Hepatocyte (in vitro differentiated cells): ENCODE results near the gene NUP214.

ENCODE experiments used
- CTCF ChIP-seq: fragments of 200-600 bp; sonication (generic); IDR thresholded peaks from 2 replicates; pipeline ENCODE4 v1.5.1; 2016; ENCODE audit warnings: antibody characterized with exemption, mild to moderate bottlenecking; ENCODE audit not compliant: poor library complexity
- EZH2 ChIP-seq: fragments of 200-600 bp; sonication (generic); IDR thresholded peaks from 2 replicates; pipeline ENCODE4 v1.6.1; 2016; ENCODE audit warnings: antibody characterized with exemption, mild to moderate bottlenecking, borderline replicate concordance

- no peak for TF ChIP-seq CTCF
- TF ChIP-seq EZH2 = no peak
Measured at GRCh38 chr9:131194762-131195161, 69.4 kb downstream of the NUP214 start.
